Testis (tissue), 2 donors: ENCODE measurements around the gene GPR150.

Experiments used
- CTCF ChIP-seq, 3 experiments: fragments of 450-650 bp in 2 of 3; fragments of 200-600 bp in 1 of 3; sonication (generic) in 1 of 3; IDR thresholded peaks; one replicate each; pipeline ENCODE4 v1.5.1; 2016 to 2019; ENCODE audit warnings: antibody characterized with exemption in 3 of 3, mild to moderate bottlenecking in 2 of 3, moderate library complexity in 1 of 3
- POLR2A ChIP-seq: fragments of 450-650 bp; IDR thresholded peaks from one replicate; pipeline ENCODE4 v1.6.1; 2017; ENCODE audit warnings: antibody characterized with exemption, mild to moderate bottlenecking, moderate library complexity

DNA sequence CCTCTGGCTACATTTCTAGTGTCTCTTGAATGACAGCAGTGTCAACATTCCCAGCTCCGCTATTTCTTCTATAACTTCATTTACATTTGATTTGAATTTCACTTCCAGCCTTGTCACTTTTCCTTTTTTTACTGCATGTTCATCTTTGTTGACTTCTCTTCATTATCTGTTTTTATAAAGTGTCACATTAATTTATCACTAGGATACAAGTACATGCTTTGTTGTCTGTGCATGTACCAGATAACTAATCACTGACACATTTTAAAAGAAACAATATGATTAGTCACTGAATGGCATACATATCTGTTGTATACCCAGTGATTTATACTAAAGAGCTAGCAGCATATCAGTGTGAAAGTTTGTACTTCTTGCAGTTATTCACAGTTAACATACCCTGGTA lies 35.9 kb upstream of the GPR150 start:
- no peak for TF ChIP-seq CTCF (IDR thresholded peaks at IDR 0.05)
- TF ChIP-seq POLR2A, result no peak
